RWPE2 (cell line): ENCODE measurements around the gene THAP4.

Experiments used
- ATAC-seq: fragments of 200-7000 bp; cut with Tn5 transposase; 3 replicates; pipeline ENCODE4 v1.9.1; 2021; ENCODE audit warnings: low read depth
- DNase-seq: peaks from one replicate; pipeline ENCODE4 v3.0.0-alpha.2; 2020; ENCODE audit warnings: low spot score
- H3K27ac ChIP-seq: fragments of 450-650 bp; 2 replicates; pipeline ENCODE4 v1.5.1; 2017; ENCODE audit warnings: mild to moderate bottlenecking; ENCODE audit not compliant: poor library complexity, severe bottlenecking
- H3K27me3 ChIP-seq: fragments of 250-450 bp; sonication (Bioruptor Pico); 2 replicates; pipeline ENCODE4 v1.5.1; 2021; ENCODE audit warnings: mild to moderate bottlenecking, moderate library complexity; ENCODE audit not compliant: insufficient read depth, poor library complexity, severe bottlenecking
- H3K36me3 ChIP-seq: fragments of 250-450 bp; sonication (Bioruptor Pico); 2 replicates; pipeline ENCODE4 v1.5.1; 2020; ENCODE audit warnings: low read depth, mild to moderate bottlenecking, moderate library complexity
- H3K4me1 ChIP-seq: fragments of 250-450 bp; sonication (Bioruptor Pico); 2 replicates; pipeline ENCODE4 v1.5.1; 2021; ENCODE audit warnings: mild to moderate bottlenecking, moderate library complexity; ENCODE audit not compliant: insufficient read depth, poor library complexity, severe bottlenecking
- H3K4me3 ChIP-seq: fragments of 250-450 bp; sonication (Bioruptor Pico); 2 replicates; pipeline ENCODE4 v1.5.1; 2021; ENCODE audit warnings: mild to moderate bottlenecking, moderate library complexity; ENCODE audit not compliant: severe bottlenecking
- H3K9me3 ChIP-seq: fragments of 250-450 bp; sonication (Bioruptor Pico); 2 replicates; pipeline ENCODE4 v1.5.1; 2021; ENCODE audit warnings: mild to moderate bottlenecking, moderate library complexity; ENCODE audit not compliant: severe bottlenecking
- CTCF ChIP-seq: fragments of 450-650 bp; IDR thresholded peaks from one replicate; pipeline ENCODE4 v1.5.1; 2017; ENCODE audit warnings: mild to moderate bottlenecking, moderate library complexity; ENCODE audit not compliant: poor library complexity, severe bottlenecking

The THAP4 gene

GRCh38 chr2:241554610-241555322 lies 82.2 kb downstream of the THAP4 start:
- H3K4me1 ChIP-seq: peaks cover 15% of the 10 kb centered on the region
- H3K27ac ChIP-seq: peak overlapping the region; percentile 33
- H3K36me3 ChIP-seq: no peaks in the 10 kb centered on the region
- no peak overlapping the region for H3K4me3 ChIP-seq
- H3K27me3 ChIP-seq: no peaks in the 10 kb centered on the region
- no peak for DNase-seq
- no peak for TF ChIP-seq CTCF
- ATAC-seq: no peak
- H3K9me3 ChIP-seq: no peaks in the 10 kb centered on the region

- ATAC-seq: no peak
- H3K27ac ChIP-seq: no peak overlapping the region
- DNase-seq: no peak
- H3K9me3 ChIP-seq: no peaks in the 10 kb centered on the region
- H3K36me3 ChIP-seq: no peaks in the 10 kb centered on the region
- H3K4me1 ChIP-seq: peaks cover 20% of the 10 kb centered on the region
- TF ChIP-seq CTCF: no peak
- no peaks in the 10 kb centered on the region for H3K27me3 ChIP-seq
- H3K4me3 ChIP-seq: no peak overlapping the region
Observed at GRCh38 chr2:241553981-241554380, 83.0 kb downstream of the THAP4 start.

GRCh38 chr2:241553512-241553830 lies 83.5 kb downstream of the THAP4 start:
- H3K4me3 ChIP-seq: no peak overlapping the region
- ATAC-seq: no peak
- H3K9me3 ChIP-seq: no peaks in the 10 kb centered on the region

GRCh38 chr2:241551998-241552737 lies 84.8 kb downstream of the THAP4 start:
- Histone ChIP-seq H3K27me3 (no peaks in the 10 kb centered on the region), H3K27ac (no peak overlapping the region), H3K9me3 (no peaks in the 10 kb centered on the region), H3K4me3 (no peak overlapping the region), H3K4me1 (peaks cover 21% of the 10 kb centered on the region), H3K36me3 (no peaks in the 10 kb centered on the region)
- DNase-seq: no peak
- TF ChIP-seq CTCF: no peak
- ATAC-seq: no peak

More at GRCh38 chr2:241553512-241553830, 83.5 kb downstream of the THAP4 start:
- no peaks in the 10 kb centered on the region for H3K36me3 ChIP-seq
- no peaks in the 10 kb centered on the region for H3K27me3 ChIP-seq
- no peak for TF ChIP-seq CTCF
- peaks cover 25% of the 10 kb centered on the region for H3K4me1 ChIP-seq
- DNase-seq: no peak
- no peak overlapping the region for H3K27ac ChIP-seq

GRCh38 chr2:241551599-241551997 lies 85.4 kb downstream of the THAP4 start:
- ATAC-seq (no peak), DNase-seq (no peak)
- H3K36me3 ChIP-seq: no peaks in the 10 kb centered on the region
- TF ChIP-seq CTCF: no peak
- H3K4me1 ChIP-seq: peaks cover 27% of the 10 kb centered on the region
- no peak overlapping the region for H3K27ac ChIP-seq
- H3K9me3 ChIP-seq: no peaks in the 10 kb centered on the region
- no peak overlapping the region for H3K4me3 ChIP-seq
- H3K27me3 ChIP-seq: no peaks in the 10 kb centered on the region
